ENCODE results near the gene MRPL44.

The MRPL44 gene

GRCh38 chr2:224009605-224010315 lies 52.5 kb downstream of the MRPL44 start:
- no peak for DNase-seq (ENCODE audit: low spot score)

GRCh38 chr2:224011837-224012236 lies 54.6 kb downstream of the MRPL44 start:
- DNase-seq (ENCODE audit: low spot score), result no peak

- no peak for DNase-seq (ENCODE audit: low spot score)
These were observed 57.1 kb downstream of the MRPL44 start for GRCh38 chr2:224014336-224014735.

- DNase-seq (ENCODE audit: low spot score), result no peak
These were observed 59.7 kb downstream of the MRPL44 start for GRCh38 chr2:224016963-224017362.

All from Ammon's horn (tissue), 1 donor.